K562 (cell line): Measurements from ENCODE around the gene CALCOCO2. TPM values are rescaled to one million over a fixed set of nuclear protein-coding genes. Genes with fewer than 3 reads are reported as not detected.

Experiments
- ARID1B ChIP-seq: fragments of 450-650 bp; IDR thresholded peaks from 2 replicates; pipeline ENCODE4 v1.6.1; 2016; ENCODE audit warnings: antibody characterized with exemption, mild to moderate bottlenecking, inconsistent platforms
- CEBPG ChIP-seq, 3 experiments: fragments of 200-800 bp in 1 of 3; sonication (Bioruptor generic) in 1 of 3; sonication (generic) in 1 of 3; formaldehyde crosslinking in 1 of 3; IDR thresholded peaks in 2 of 3; conservative IDR thresholded peaks in 1 of 3; 2 replicates each; pipeline versions ENCODE4 v1.6.1 to v1.8.0; 2016 to 2022; ENCODE audit warnings: missing compliant biosample characterization in 2 of 3, missing genetic modification characterization in 2 of 3, mild to moderate bottlenecking in 1 of 3, missing genetic modification reagents in 1 of 3
- FOXM1 ChIP-seq, 2 experiments: fragments of 450-650 bp in 1 of 2; sonication (generic) in 1 of 2; formaldehyde crosslinking in 1 of 2; IDR thresholded peaks; 2 replicates each; pipeline versions ENCODE4 v1.6.1 to v1.9.0; 2017 to 2022; ENCODE audit warnings: low read depth in 2 of 2, mild to moderate bottlenecking in 2 of 2, missing genetic modification reagents in 1 of 2, moderate library complexity in 1 of 2
- FUS ChIP-seq: fragments of 200-400 bp; formaldehyde crosslinking; optimal IDR thresholded peaks from 2 replicates; pipeline ENCODE3; 2017; ENCODE audit warnings: low read depth, low read length
- HMG20A ChIP-seq: fragments of 450-650 bp; formaldehyde crosslinking; conservative IDR thresholded peaks from 2 replicates; pipeline ENCODE4 v1.4.0; 2020; ENCODE audit warnings: mild to moderate bottlenecking, mixed read lengths
- NELFE ChIP-seq: IDR thresholded peaks from 2 replicates; pipeline ENCODE4 v1.6.1; 2011; ENCODE audit warnings: mild to moderate bottlenecking; ENCODE audit not compliant: insufficient read depth, insufficient read length
- NFE2 ChIP-seq: IDR thresholded peaks from 2 replicates; pipeline ENCODE4 v1.6.1; 2014; ENCODE audit warnings: antibody characterized with exemption, low read depth
- PHB ChIP-seq: fragments of 250-450 bp; sonication (Bioruptor Pico); IDR thresholded peaks from 2 replicates; pipeline ENCODE4 v1.5.0; 2021
- RFX5 ChIP-seq: IDR thresholded peaks from 2 replicates; pipeline ENCODE4 v1.6.1; 2011; ENCODE audit warnings: low read depth, mild to moderate bottlenecking, improper control_type of control experiment, low read length
- SMC3 ChIP-seq: conservative IDR thresholded peaks from 2 replicates; pipeline ENCODE4 v1.6.1; 2011; ENCODE audit warnings: low read depth, low read length, improper control_type of control experiment; ENCODE audit not compliant: insufficient read depth
- SREBF2 ChIP-seq: sonication (generic); formaldehyde crosslinking; IDR thresholded peaks from 2 replicates; pipeline ENCODE4 v1.4.0; 2020; ENCODE audit warnings: mild to moderate bottlenecking, missing genetic modification reagents
- polyA plus RNA-seq, 8 experiments: library from polyadenylated mRNA; depleted of rRNA in 4 of 8; stranded (reverse) in 5 of 8; unstranded in 3 of 8; fragments of >200 nt; fragmentation: Nextera tagmentation in 2 of 8; fragmentation: Illumina TruSeq in 1 of 8; extraction: Ambion mirVana in 2 of 8; extraction: Trizol in 1 of 8; gene quantifications; 2 replicates each; pipeline versions ENCODE4 v1.2.1 to v1.2.3, GENCODE V29; 2011 to 2014; ENCODE audit warnings: inconsistent platforms in 1 of 8, missing spikeins in 1 of 8
- total RNA-seq, 7 experiments: library from RNA; depleted of rRNA in 6 of 7; stranded (reverse); fragments of >200 nt in 6 of 7; fragmentation: Illumina TruSeq in 2 of 7; extraction: Trizol in 2 of 7; gene quantifications; 2 replicates each; pipeline versions ENCODE4 v1.2.1 to v1.2.3, GENCODE V29; 2011 to 2021; ENCODE audit warnings: low replicate concordance in 1 of 7
- TF ChIP-seq, protein P1 (sequence below): fragments of 450-650 bp; conservative IDR thresholded peaks from 2 replicates; pipeline ENCODE4 v1.6.1; 2016; ENCODE audit warnings: missing genetic modification characterization, low read depth, mild to moderate bottlenecking, missing compliant biosample characterization, moderate library complexity
- TF ChIP-seq, protein P2 (sequence below): fragments of 200-400 bp; formaldehyde crosslinking; IDR thresholded peaks from 2 replicates; pipeline ENCODE4 v1.6.1; 2017; ENCODE audit warnings: mild to moderate bottlenecking, low read depth, low read length, moderate library complexity
- TF ChIP-seq, protein P3 (sequence below): fragments of 250-450 bp; sonication (Bioruptor Pico); IDR thresholded peaks from 2 replicates; pipeline ENCODE4 v1.4.0; 2020; ENCODE audit warnings: mild to moderate bottlenecking, moderate library complexity
- TF ChIP-seq, protein P4 (sequence below): fragments of 450-650 bp; formaldehyde crosslinking; conservative IDR thresholded peaks from 2 replicates; pipeline ENCODE4 v1.4.0; 2022; ENCODE audit warnings: mild to moderate bottlenecking, missing genetic modification characterization
- TF ChIP-seq, protein P5 (sequence below), 2 experiments: fragments of 150-350 bp in 1 of 2; IDR thresholded peaks; 2 replicates each; pipeline ENCODE4 v1.6.1; 2012 to 2016; ENCODE audit warnings: low read depth in 2 of 2, low read length in 2 of 2, mild to moderate bottlenecking in 1 of 2, moderate library complexity in 1 of 2

The CALCOCO2 gene
- total and polyA plus RNA-seq, 9 of the 15 experiments (the other 6 are each of a cell fraction or from before 2014, with no cell fraction given), result 24.1 to 87.3 (median 67.5) TPM

DNA sequence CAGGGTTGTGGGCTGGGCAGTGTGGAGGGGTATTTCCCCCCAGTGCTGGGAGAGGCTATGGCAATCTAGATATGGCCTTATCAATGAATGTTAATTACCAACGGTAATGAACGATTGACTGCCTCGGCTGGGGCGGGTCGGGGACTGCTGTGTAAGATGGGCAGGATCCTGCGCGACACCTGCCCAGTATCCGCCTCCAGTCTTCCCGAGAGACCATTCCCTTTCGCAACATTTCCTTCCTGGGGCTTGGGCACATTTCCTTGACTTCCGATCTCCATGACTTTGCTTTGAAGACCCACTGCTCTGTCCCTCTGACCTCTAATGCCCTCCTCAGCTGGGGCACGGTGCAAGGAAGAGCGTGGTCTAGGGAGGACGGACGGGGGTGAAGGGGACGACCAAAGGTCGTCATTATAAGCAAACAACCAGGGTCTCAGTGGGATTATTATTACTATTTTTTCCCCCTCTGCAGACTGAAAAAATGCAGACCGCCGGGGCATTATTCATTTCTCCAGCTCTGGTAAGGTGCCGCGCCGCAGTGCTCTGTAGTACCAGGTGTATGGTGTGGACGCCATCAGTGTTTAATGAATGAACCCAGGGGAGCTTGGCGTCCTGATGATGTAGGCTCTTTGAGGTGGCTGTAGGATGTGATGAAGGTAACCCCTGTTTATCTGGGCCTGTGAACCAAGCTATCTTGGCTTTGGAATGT is 62.3 kb downstream of the CALCOCO2 start (continued):
- TF ChIP-seq FOXM1 (IDR thresholded peaks at IDR 0.05; ENCODE audit: low read depth), result 0 out of 2 replicates have a peak, but pooled peaks have one; percentile 5
- TF ChIP-seq FOXM1 (CRISPR knock-in tag; IDR thresholded peaks at IDR 0.05; ENCODE audit: low read depth), result peak; percentile 80; the same call in 1 of the 2 replicates
- TF ChIP-seq, protein P1, sequence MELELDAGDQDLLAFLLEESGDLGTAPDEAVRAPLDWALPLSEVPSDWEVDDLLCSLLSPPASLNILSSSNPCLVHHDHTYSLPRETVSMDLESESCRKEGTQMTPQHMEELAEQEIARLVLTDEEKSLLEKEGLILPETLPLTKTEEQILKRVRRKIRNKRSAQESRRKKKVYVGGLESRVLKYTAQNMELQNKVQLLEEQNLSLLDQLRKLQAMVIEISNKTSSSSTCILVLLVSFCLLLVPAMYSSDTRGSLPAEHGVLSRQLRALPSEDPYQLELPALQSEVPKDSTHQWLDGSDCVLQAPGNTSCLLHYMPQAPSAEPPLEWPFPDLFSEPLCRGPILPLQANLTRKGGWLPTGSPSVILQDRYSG (tag), result no peak
- TF ChIP-seq FUS, result no peak
- peak; percentile 55 for TF ChIP-seq ARID1B
- TF ChIP-seq SREBF2 (CRISPR knock-in tag), result 0 out of 2 replicates have a peak, but pooled peaks have one; percentile 37
- TF ChIP-seq PHB (CRISPR knock-in tag), result no peak
- peak; percentile 26; the same call in 1 of the 2 replicates for TF ChIP-seq CEBPG (CRISPR knock-in tag; IDR thresholded peaks at IDR 0.05)
- TF ChIP-seq CEBPG (tag; conservative IDR thresholded peaks at IDR 0.05 in 1 of 2, IDR thresholded peaks at IDR 0.05 in 1 of 2), result no peak
- TF ChIP-seq HMG20A, result no peak
- no peak for TF ChIP-seq SMC3
- TF ChIP-seq, protein P2, sequence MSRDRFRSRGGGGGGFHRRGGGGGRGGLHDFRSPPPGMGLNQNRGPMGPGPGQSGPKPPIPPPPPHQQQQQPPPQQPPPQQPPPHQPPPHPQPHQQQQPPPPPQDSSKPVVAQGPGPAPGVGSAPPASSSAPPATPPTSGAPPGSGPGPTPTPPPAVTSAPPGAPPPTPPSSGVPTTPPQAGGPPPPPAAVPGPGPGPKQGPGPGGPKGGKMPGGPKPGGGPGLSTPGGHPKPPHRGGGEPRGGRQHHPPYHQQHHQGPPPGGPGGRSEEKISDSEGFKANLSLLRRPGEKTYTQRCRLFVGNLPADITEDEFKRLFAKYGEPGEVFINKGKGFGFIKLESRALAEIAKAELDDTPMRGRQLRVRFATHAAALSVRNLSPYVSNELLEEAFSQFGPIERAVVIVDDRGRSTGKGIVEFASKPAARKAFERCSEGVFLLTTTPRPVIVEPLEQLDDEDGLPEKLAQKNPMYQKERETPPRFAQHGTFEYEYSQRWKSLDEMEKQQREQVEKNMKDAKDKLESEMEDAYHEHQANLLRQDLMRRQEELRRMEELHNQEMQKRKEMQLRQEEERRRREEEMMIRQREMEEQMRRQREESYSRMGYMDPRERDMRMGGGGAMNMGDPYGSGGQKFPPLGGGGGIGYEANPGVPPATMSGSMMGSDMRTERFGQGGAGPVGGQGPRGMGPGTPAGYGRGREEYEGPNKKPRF, result no peak
- TF ChIP-seq NFE2, result no peak
- TF ChIP-seq RFX5, result no peak
- TF ChIP-seq, protein P3, sequence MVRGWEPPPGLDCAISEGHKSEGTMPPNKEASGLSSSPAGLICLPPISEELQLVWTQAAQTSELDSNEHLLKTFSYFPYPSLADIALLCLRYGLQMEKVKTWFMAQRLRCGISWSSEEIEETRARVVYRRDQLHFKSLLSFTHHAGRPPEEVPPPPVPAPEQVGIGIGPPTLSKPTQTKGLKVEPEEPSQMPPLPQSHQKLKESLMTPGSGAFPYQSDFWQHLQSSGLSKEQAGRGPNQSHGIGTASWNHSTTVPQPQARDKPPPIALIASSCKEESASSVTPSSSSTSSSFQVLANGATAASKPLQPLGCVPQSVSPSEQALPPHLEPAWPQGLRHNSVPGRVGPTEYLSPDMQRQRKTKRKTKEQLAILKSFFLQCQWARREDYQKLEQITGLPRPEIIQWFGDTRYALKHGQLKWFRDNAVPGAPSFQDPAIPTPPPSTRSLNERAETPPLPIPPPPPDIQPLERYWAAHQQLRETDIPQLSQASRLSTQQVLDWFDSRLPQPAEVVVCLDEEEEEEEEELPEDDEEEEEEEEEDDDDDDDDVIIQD (CRISPR knock-in tag), result no peak
- TF ChIP-seq, protein P4, sequence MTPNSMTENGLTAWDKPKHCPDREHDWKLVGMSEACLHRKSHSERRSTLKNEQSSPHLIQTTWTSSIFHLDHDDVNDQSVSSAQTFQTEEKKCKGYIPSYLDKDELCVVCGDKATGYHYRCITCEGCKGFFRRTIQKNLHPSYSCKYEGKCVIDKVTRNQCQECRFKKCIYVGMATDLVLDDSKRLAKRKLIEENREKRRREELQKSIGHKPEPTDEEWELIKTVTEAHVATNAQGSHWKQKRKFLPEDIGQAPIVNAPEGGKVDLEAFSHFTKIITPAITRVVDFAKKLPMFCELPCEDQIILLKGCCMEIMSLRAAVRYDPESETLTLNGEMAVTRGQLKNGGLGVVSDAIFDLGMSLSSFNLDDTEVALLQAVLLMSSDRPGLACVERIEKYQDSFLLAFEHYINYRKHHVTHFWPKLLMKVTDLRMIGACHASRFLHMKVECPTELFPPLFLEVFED (CRISPR knock-in tag), result no peak
- TF ChIP-seq NELFE, result no peak
- TF ChIP-seq, protein P5, sequence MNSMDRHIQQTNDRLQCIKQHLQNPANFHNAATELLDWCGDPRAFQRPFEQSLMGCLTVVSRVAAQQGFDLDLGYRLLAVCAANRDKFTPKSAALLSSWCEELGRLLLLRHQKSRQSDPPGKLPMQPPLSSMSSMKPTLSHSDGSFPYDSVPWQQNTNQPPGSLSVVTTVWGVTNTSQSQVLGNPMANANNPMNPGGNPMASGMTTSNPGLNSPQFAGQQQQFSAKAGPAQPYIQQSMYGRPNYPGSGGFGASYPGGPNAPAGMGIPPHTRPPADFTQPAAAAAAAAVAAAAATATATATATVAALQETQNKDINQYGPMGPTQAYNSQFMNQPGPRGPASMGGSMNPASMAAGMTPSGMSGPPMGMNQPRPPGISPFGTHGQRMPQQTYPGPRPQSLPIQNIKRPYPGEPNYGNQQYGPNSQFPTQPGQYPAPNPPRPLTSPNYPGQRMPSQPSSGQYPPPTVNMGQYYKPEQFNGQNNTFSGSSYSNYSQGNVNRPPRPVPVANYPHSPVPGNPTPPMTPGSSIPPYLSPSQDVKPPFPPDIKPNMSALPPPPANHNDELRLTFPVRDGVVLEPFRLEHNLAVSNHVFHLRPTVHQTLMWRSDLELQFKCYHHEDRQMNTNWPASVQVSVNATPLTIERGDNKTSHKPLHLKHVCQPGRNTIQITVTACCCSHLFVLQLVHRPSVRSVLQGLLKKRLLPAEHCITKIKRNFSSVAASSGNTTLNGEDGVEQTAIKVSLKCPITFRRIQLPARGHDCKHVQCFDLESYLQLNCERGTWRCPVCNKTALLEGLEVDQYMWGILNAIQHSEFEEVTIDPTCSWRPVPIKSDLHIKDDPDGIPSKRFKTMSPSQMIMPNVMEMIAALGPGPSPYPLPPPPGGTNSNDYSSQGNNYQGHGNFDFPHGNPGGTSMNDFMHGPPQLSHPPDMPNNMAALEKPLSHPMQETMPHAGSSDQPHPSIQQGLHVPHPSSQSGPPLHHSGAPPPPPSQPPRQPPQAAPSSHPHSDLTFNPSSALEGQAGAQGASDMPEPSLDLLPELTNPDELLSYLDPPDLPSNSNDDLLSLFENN (IDR thresholded peaks at IDR 0.05; ENCODE audit: low read depth in 2 of 2, low read length in 2 of 2), result no peak
